RWPE2 (cell line): ENCODE measurements around the gene EEPD1.
A peak's percentile ranks its signal among the peaks of the same experiment; 100 is the strongest.

ENCODE experiments used
- ATAC-seq: fragments of 200-7000 bp; cut with Tn5 transposase; 3 replicates; pipeline ENCODE4 v1.9.1; 2021; ENCODE audit warnings: low read depth
- DNase-seq: peaks from one replicate; pipeline ENCODE4 v3.0.0-alpha.2; 2020; ENCODE audit warnings: low spot score
- H3K27ac ChIP-seq: fragments of 450-650 bp; 2 replicates; pipeline ENCODE4 v1.5.1; 2017; ENCODE audit warnings: mild to moderate bottlenecking; ENCODE audit not compliant: poor library complexity, severe bottlenecking
- H3K27me3 ChIP-seq: fragments of 250-450 bp; sonication (Bioruptor Pico); 2 replicates; pipeline ENCODE4 v1.5.1; 2021; ENCODE audit warnings: mild to moderate bottlenecking, moderate library complexity; ENCODE audit not compliant: insufficient read depth, poor library complexity, severe bottlenecking
- H3K36me3 ChIP-seq: fragments of 250-450 bp; sonication (Bioruptor Pico); 2 replicates; pipeline ENCODE4 v1.5.1; 2020; ENCODE audit warnings: low read depth, mild to moderate bottlenecking, moderate library complexity
- H3K4me1 ChIP-seq: fragments of 250-450 bp; sonication (Bioruptor Pico); 2 replicates; pipeline ENCODE4 v1.5.1; 2021; ENCODE audit warnings: mild to moderate bottlenecking, moderate library complexity; ENCODE audit not compliant: insufficient read depth, poor library complexity, severe bottlenecking
- H3K4me3 ChIP-seq: fragments of 250-450 bp; sonication (Bioruptor Pico); 2 replicates; pipeline ENCODE4 v1.5.1; 2021; ENCODE audit warnings: mild to moderate bottlenecking, moderate library complexity; ENCODE audit not compliant: severe bottlenecking
- H3K9me3 ChIP-seq: fragments of 250-450 bp; sonication (Bioruptor Pico); 2 replicates; pipeline ENCODE4 v1.5.1; 2021; ENCODE audit warnings: mild to moderate bottlenecking, moderate library complexity; ENCODE audit not compliant: severe bottlenecking
- TF ChIP-seq, protein P1 (sequence below): fragments of 450-650 bp; IDR thresholded peaks from one replicate; pipeline ENCODE4 v1.5.1; 2017; ENCODE audit warnings: mild to moderate bottlenecking, moderate library complexity; ENCODE audit not compliant: poor library complexity, severe bottlenecking

The EEPD1 gene

GRCh38 chr7:36208426-36208825 is 55.4 kb downstream of the EEPD1 start:
- H3K4me3 ChIP-seq, result no peak overlapping the region
- H3K4me1 ChIP-seq, result peaks cover 14% of the 10 kb centered on the region
- ATAC-seq (no peak), DNase-seq (no peak)
- peak overlapping the region; percentile 67 for H3K27ac ChIP-seq
- no peaks in the 10 kb centered on the region for H3K27me3 ChIP-seq
- no peaks in the 10 kb centered on the region for H3K36me3 ChIP-seq
- H3K9me3 ChIP-seq, result no peaks in the 10 kb centered on the region
- TF ChIP-seq, protein P1, sequence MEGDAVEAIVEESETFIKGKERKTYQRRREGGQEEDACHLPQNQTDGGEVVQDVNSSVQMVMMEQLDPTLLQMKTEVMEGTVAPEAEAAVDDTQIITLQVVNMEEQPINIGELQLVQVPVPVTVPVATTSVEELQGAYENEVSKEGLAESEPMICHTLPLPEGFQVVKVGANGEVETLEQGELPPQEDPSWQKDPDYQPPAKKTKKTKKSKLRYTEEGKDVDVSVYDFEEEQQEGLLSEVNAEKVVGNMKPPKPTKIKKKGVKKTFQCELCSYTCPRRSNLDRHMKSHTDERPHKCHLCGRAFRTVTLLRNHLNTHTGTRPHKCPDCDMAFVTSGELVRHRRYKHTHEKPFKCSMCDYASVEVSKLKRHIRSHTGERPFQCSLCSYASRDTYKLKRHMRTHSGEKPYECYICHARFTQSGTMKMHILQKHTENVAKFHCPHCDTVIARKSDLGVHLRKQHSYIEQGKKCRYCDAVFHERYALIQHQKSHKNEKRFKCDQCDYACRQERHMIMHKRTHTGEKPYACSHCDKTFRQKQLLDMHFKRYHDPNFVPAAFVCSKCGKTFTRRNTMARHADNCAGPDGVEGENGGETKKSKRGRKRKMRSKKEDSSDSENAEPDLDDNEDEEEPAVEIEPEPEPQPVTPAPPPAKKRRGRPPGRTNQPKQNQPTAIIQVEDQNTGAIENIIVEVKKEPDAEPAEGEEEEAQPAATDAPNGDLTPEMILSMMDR, result no peak

DNA sequence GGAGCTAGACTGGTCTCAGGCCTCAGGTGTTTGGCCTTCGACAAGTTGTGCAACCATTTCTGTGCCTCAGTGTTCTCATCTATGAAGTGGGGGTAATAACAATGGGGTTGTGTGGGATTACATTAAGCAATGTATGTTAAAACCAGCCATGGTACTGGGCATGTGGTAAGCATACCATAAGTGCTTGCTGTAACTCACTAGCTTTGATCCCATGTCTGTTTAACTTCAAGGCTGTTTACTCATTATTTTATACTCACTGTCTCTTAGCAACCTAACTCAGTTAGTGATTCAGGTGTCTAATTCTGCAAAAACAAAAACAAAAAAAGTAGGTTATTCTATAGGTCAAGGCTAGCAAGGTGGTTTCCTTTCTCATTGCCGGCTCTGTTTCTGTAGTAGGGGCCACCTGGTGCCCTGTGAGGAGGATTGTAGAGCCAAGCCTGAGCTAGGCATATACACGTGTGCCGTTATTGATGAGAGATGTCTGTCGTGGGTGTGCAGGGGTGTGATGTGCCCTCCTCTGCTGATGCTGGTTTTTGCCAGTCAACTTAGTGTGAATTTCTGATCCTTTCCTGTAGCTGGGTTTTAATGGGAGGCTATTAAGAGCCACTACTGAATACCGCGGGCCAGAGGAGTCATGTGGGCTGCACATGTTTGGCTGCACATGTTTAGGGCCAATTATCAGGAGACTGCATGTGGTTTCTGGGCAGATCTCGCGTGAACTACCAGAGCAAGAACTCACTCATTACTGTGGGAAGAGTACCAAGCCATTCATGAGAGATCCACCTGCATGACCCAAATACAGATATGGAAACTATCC is 56.2 kb downstream of the EEPD1 start:
- no peak for DNase-seq
- Histone ChIP-seq H3K9me3 (no peaks in the 10 kb centered on the region), H3K4me3 (no peak overlapping the region), H3K27ac (no peak overlapping the region), H3K4me1 (peaks cover 14% of the 10 kb centered on the region), H3K27me3 (no peaks in the 10 kb centered on the region), H3K36me3 (no peaks in the 10 kb centered on the region)
- ATAC-seq, result peak; percentile 45; the same call in 1 of the 3 replicates
- TF ChIP-seq, protein P1, result no peak

GRCh38 chr7:36209814-36210183 is 56.7 kb downstream of the EEPD1 start:
- Histone ChIP-seq H3K27ac (no peak overlapping the region), H3K27me3 (no peaks in the 10 kb centered on the region), H3K36me3 (no peaks in the 10 kb centered on the region), H3K4me1 (peaks cover 14% of the 10 kb centered on the region), H3K9me3 (no peaks in the 10 kb centered on the region), H3K4me3 (no peak overlapping the region)
- ATAC-seq (no peak), DNase-seq (no peak)
- TF ChIP-seq, protein P1, result no peak

DNA sequence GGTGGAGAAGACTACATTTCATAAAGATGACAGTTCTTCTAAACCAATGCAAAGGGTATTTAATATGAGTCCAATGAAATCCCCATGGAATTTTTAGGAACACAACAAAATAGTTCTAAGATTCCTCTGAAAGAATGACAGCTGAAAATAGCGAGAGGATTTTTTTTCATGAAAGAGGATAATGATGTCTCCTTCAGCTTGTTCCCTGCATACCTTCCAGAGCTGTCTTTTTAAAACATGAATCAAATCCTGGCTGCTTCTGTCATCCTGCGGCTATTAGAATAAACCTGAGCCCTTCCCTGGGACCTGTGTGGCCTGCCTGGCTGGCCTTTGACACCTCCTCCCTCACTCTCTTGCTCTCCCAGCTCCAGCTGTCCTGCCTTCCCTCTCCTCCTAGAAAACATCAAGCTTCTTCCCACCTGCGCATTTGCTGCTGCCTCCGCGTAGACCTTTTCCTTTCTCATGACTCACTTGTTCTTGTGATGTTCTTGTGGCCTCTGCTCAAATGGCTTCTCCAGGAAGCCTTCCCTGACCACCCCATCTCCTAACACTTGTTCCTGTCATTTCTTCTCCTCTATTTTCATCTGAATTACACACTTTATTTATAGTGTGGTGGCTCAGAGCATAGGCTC is 57.4 kb downstream of the EEPD1 start:
- ATAC-seq, result no peak
- Histone ChIP-seq H3K4me1 (peaks cover 14% of the 10 kb centered on the region), H3K27me3 (no peaks in the 10 kb centered on the region), H3K36me3 (no peaks in the 10 kb centered on the region), H3K27ac (no peak overlapping the region), H3K9me3 (no peaks in the 10 kb centered on the region), H3K4me3 (no peak overlapping the region)
- no peak for DNase-seq
- TF ChIP-seq, protein P1, result no peak
